Measurements from ENCODE around the gene UMODL1.
A peak's percentile ranks its signal among the peaks of the same experiment; 100 is the strongest.

Gene UMODL1

GRCh38 chr21:42044871-42045495 lies 26.1 kb upstream of the UMODL1 start:
- ATAC-seq, result no peak
- TF ChIP-seq CSDC2 (CRISPR knock-in tag; IDR thresholded peaks at IDR 0.05) (no peak), ESRRG (CRISPR knock-in tag; IDR thresholded peaks at IDR 0.05) (no peak), ZNF70 (CRISPR knock-in tag; IDR thresholded peaks at IDR 0.05) (no peak)
- TF ChIP-seq, protein P1, sequence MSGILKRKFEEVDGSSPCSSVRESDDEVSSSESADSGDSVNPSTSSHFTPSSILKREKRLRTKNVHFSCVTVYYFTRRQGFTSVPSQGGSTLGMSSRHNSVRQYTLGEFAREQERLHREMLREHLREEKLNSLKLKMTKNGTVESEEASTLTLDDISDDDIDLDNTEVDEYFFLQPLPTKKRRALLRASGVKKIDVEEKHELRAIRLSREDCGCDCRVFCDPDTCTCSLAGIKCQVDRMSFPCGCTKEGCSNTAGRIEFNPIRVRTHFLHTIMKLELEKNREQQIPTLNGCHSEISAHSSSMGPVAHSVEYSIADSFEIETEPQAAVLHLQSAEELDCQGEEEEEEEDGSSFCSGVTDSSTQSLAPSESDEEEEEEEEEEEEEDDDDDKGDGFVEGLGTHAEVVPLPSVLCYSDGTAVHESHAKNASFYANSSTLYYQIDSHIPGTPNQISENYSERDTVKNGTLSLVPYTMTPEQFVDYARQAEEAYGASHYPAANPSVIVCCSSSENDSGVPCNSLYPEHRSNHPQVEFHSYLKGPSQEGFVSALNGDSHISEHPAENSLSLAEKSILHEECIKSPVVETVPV (CRISPR knock-in tag; IDR thresholded peaks at IDR 0.05), result no peak
- TF ChIP-seq, protein P2, sequence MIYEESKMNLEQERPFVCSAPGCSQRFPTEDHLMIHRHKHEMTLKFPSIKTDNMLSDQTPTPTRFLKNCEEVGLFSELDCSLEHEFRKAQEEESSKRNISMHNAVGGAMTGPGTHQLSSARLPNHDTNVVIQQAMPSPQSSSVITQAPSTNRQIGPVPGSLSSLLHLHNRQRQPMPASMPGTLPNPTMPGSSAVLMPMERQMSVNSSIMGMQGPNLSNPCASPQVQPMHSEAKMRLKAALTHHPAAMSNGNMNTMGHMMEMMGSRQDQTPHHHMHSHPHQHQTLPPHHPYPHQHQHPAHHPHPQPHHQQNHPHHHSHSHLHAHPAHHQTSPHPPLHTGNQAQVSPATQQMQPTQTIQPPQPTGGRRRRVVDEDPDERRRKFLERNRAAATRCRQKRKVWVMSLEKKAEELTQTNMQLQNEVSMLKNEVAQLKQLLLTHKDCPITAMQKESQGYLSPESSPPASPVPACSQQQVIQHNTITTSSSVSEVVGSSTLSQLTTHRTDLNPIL (CRISPR knock-in tag; IDR thresholded peaks at IDR 0.05; ENCODE audit: low read depth), result no peak

DNA sequence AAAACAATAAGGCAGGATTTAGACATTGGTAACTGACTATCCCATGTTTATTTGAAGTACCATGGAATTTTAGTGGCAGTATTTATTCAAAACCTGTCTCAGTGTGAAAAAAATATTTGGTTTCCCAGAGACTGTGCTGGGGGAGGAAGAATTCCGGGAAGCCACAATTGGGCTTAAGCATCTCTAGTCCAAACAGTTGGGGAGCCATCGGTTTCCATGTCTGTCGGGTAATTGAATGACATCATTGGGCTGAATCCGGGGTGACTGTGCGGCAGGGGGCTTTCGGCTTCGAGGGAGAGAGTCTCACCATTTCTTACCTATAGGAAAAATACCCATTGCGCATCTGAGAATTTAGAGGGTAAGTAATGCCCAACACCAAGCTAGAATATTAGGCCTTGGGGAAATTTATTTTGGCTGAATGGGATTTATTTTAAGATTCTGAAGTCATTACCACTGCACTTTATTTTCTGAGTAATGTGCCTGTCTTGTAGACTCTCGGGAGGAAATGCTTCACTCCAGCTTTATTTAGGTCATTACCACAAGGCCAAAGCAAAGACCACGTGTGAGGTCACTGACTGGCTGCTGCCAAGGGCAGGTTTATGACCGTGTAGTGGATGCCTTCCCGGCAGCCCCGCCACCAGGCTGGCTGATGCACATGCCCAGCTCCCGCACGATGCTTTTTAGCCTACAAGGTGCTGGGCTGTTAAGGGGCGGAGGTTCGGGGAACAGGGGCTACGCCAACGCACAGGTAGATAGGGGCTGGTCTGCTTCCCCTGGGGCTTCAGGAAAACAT lies 23.1 kb upstream of the UMODL1 start:
- peak; percentile 64; the same call in 2 of the 3 replicates for ATAC-seq
- no peak for TF ChIP-seq ARNTL (CRISPR knock-in tag; IDR thresholded peaks at IDR 0.05; ENCODE audit: borderline replicate concordance, low read depth)
- no peak for TF ChIP-seq ZNF70 (CRISPR knock-in tag; IDR thresholded peaks at IDR 0.05)
- TF ChIP-seq, protein P1 (CRISPR knock-in tag; IDR thresholded peaks at IDR 0.05), result no peak
- TF ChIP-seq, protein P3, sequence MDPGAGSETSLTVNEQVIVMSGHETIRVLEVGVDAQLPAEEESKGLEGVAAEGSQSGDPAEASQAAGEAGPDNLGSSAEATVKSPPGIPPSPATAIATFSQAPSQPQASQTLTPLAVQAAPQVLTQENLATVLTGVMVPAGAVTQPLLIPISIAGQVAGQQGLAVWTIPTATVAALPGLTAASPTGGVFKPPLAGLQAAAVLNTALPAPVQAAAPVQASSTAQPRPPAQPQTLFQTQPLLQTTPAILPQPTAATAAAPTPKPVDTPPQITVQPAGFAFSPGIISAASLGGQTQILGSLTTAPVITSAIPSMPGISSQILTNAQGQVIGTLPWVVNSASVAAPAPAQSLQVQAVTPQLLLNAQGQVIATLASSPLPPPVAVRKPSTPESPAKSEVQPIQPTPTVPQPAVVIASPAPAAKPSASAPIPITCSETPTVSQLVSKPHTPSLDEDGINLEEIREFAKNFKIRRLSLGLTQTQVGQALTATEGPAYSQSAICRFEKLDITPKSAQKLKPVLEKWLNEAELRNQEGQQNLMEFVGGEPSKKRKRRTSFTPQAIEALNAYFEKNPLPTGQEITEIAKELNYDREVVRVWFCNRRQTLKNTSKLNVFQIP (CRISPR knock-in tag; IDR thresholded peaks at IDR 0.05; ENCODE audit: borderline replicate concordance, low read depth), result no peak
- no peak for TF ChIP-seq CSDC2 (CRISPR knock-in tag; IDR thresholded peaks at IDR 0.05)
- TF ChIP-seq, protein P2 (CRISPR knock-in tag; IDR thresholded peaks at IDR 0.05; ENCODE audit: low read depth), result no peak
- TF ChIP-seq ZC3H10 (CRISPR knock-in tag; IDR thresholded peaks at IDR 0.05), result no peak
- TF ChIP-seq, protein P4, sequence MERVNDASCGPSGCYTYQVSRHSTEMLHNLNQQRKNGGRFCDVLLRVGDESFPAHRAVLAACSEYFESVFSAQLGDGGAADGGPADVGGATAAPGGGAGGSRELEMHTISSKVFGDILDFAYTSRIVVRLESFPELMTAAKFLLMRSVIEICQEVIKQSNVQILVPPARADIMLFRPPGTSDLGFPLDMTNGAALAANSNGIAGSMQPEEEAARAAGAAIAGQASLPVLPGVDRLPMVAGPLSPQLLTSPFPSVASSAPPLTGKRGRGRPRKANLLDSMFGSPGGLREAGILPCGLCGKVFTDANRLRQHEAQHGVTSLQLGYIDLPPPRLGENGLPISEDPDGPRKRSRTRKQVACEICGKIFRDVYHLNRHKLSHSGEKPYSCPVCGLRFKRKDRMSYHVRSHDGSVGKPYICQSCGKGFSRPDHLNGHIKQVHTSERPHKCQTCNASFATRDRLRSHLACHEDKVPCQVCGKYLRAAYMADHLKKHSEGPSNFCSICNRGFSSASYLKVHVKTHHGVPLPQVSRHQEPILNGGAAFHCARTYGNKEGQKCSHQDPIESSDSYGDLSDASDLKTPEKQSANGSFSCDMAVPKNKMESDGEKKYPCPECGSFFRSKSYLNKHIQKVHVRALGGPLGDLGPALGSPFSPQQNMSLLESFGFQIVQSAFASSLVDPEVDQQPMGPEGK (CRISPR knock-in tag; IDR thresholded peaks at IDR 0.05; ENCODE audit: borderline replicate concordance), result no peak
- TF ChIP-seq RARB (CRISPR knock-in tag; IDR thresholded peaks at IDR 0.05), result no peak
- TF ChIP-seq ESRRG (CRISPR knock-in tag; IDR thresholded peaks at IDR 0.05), result no peak

- TF ChIP-seq ZNF565 (CRISPR knock-in tag; conservative IDR thresholded peaks at IDR 0.05; ENCODE audit: low read depth) (no peak), SNAI2 (CRISPR knock-in tag; IDR thresholded peaks at IDR 0.05) (no peak), BACH2 (CRISPR knock-in tag; IDR thresholded peaks at IDR 0.05; ENCODE audit: borderline replicate concordance) (no peak), ISL1 (CRISPR knock-in tag; IDR thresholded peaks at IDR 0.05) (no peak), RARB (CRISPR knock-in tag; IDR thresholded peaks at IDR 0.05) (no peak), OSR1 (CRISPR knock-in tag; IDR thresholded peaks at IDR 0.05) (no peak), CSDC2 (CRISPR knock-in tag; IDR thresholded peaks at IDR 0.05) (no peak), ZFP3 (CRISPR knock-in tag; IDR thresholded peaks at IDR 0.05) (no peak), ZNF8 (CRISPR knock-in tag; IDR thresholded peaks at IDR 0.05) (no peak), ARNTL (CRISPR knock-in tag; IDR thresholded peaks at IDR 0.05; ENCODE audit: borderline replicate concordance, low read depth) (no peak)
- TF ChIP-seq, protein P1 (CRISPR knock-in tag; IDR thresholded peaks at IDR 0.05), result no peak
- TF ChIP-seq, protein P2 (CRISPR knock-in tag; IDR thresholded peaks at IDR 0.05; ENCODE audit: low read depth), result no peak
- ATAC-seq, result no peak
Measured at GRCh38 chr21:42048870-42049577, 22.1 kb upstream of the UMODL1 start.
